Erythroblast (primary cell): ENCODE results near the gene NRXN3.
A peak's percentile ranks its signal among the peaks of the same experiment; 100 is the strongest.

ENCODE experiments used
- DNase-seq, 2 experiments: peaks; one replicate each; lab custom pipeline; 2025; lab: John Stamatoyannopoulos, UW
- GATA1 ChIP-seq: IDR thresholded peaks from 2 replicates; pipeline ENCODE4 v1.6.1; 2011; ENCODE audit warnings: low read depth, mild to moderate bottlenecking, control low read depth, low read length, moderate library complexity
- POLR2A ChIP-seq: IDR thresholded peaks from 2 replicates; pipeline ENCODE4 v1.6.1; 2011; ENCODE audit warnings: mild to moderate bottlenecking, low read length

Gene NRXN3

DNA sequence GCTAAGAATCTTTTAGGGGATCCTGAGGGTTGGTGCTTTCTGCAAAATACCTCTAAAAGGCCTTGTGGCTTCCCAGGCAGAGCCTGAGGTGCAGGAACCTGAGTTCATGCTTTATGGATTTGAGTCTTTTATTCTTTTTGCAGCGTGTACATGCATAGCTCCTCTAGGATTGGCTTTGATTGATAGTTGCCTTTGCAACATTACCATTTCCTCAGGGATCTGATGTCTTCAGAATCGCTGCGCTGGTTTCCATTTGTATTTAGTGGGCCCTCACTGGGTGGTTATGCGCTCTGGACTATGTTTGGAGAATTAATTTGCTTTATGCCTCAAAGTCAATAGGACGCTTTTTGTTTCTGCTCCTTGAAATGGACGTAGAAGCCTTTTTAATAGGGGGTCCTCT is 16.1 kb downstream of the NRXN3 start:
- TF ChIP-seq POLR2A, result no peak
- TF ChIP-seq GATA1, result no peak
- no peak for DNase-seq

DNA sequence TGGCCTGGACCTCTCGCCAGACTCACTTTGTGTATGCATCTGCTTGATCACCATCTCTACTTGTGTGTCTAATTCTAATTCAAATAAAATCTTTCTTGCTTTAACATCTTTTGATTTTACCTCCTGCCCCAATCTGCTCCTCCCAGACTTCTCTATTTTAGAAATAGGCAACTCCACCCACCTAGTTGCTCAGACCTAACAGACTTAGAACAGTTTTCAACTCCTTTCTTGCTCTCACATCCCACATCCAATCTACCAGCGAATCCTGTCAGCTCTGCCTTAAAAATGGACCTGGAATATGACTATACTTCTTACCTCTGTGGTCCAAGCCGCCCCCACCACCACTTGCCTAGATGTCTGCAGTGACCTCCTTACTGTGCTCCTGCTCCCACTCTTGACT is 18.7 kb downstream of the NRXN3 start:
- DNase-seq, result no peak

DNA sequence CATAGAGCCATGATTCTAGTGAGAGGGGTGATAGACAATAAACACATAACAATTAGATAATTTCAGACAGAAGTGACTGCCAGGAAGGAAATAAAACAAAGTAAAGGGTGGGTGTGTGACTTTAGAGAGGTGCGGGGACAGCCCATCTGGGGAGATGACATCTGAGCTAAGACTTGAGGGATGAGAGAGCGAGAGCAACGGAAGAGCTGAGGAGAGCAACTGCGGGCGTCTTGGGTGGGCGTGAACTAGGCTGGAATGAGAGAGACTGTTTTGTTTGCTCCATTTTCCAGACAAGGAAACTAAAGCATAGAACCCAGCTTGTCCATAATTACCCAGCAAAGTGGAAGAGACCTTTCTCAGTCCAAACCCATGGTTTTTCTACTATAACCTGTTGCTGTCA is 25.3 kb downstream of the NRXN3 start:
- no peak for TF ChIP-seq POLR2A
- no peak for TF ChIP-seq GATA1
- DNase-seq, result no peak

More for the DNA sequence above, 18.7 kb downstream of the NRXN3 start:
- TF ChIP-seq POLR2A (no peak), GATA1 (no peak)

DNA sequence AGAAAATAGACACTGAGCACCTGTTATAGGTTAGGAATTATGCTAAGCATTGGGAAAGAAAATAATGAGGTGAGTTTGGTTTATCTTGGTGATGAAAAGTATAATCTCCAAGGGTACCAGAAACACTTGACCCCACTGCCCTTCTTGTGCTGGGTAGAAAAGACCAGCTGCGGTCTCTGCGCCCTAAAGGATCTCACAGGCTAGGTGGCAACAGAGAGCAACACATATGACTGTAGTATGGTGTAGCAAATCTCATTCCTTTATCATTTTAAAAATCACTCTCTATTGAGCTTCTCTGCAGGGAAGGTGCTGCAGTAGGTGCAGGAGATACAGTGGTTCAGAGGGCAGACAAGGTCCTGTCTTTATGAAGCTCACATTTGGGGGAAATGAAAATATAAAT is 26.1 kb downstream of the NRXN3 start:
- DNase-seq, result no peak
- TF ChIP-seq POLR2A (no peak), GATA1 (no peak)

- no peak for DNase-seq
- no peak for TF ChIP-seq POLR2A
Measured at GRCh38 chr14:78197051-78197450, 26.9 kb downstream of the NRXN3 start.

DNA sequence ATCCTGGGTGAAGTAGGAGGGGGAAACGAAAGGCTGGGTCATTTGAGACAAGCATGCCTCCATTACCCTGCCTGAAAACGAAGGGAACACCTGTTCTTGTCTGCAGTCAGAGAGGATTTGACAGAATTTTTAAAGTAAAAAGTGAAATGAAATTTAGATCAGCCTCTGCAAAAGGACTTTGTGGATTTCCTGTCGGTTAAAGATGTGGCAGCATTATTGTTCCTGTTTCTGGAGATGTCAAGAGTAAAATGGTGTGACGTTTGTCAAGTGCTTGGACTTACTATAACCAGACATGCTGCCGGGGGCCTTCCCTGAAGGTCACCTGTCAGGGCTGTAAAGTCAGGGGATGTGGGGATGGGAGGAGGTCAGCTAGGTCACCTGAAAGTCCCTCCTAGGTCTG is 32.0 kb downstream of the NRXN3 start:
- no peak for DNase-seq
- TF ChIP-seq GATA1 (no peak), POLR2A (no peak)

DNA sequence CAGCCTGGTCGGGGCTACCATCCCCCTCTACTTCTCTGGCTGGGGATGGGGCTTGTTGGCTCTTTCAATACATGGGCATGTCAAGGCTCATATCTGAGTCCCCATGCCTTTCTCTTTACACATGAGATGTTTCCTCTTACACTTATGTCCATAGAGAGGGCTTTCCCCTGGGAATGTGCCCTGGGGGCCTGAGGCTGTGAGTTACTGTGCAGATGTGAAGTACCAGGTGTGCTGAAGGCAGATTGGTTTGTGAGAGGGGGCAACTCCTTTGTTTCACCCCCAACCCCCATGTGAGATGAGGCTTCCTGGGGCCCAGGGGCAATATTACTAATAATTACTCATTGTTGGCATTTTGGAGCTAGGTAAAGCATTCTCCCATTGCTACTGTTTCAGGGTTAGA is 32.8 kb downstream of the NRXN3 start:
- DNase-seq, result no peak
- TF ChIP-seq POLR2A (no peak), GATA1 (no peak)

- DNase-seq, result no peak
- TF ChIP-seq GATA1, result no peak
- TF ChIP-seq POLR2A, result no peak
Measured at GRCh38 chr14:78207414-78207813, 37.2 kb downstream of the NRXN3 start.

- TF ChIP-seq POLR2A (no peak), GATA1 (no peak)
- no peak for DNase-seq
Measured at GRCh38 chr14:78220273-78220672, 50.1 kb downstream of the NRXN3 start.

- TF ChIP-seq POLR2A, result no peak
- DNase-seq, result peak in 1 of 2 experiments; percentile 1
Measured at GRCh38 chr14:78222746-78223145, 52.6 kb downstream of the NRXN3 start.

DNA sequence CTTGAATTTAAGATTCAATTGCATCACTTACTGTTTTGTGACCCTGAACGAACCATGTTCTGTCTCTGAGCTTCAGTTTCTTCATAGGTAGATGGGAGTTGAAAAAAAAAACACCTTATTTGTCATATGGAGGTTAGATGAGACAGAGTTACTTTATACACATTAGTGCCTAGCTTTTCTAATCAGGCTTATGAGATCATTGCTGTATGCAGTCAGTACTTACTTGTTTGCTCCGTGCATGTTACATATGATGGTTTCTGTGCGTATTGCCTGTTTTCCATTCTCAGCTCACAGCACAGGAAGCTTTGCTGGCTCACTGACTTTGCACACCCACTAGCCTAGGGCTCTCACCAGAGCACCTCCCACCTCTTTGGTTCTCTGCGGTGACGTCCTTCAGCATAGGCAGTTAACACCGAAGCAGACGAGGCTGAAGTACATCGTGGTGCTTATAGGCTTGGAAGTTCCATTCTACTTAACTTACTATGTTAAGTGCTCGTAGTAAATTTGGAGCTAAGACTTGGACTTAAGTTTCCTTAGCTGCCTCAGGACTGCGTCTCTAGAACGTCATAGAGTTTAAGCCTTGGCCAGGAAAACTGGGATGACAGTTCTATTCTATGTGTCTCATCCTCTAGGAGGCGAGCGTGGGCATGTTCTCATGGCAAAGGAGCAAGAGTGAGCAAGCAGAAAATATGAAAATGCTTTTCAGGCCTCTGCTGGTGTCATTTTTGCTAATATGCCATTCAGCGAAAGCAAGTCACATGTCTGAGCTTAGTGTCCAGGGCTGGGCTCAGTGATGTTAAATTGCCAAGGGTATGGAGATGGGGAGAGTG is 57.3 kb downstream of the NRXN3 start:
- TF ChIP-seq POLR2A, result no peak
- no peak for TF ChIP-seq GATA1
- DNase-seq, result peak; percentile 19 to 27

DNA sequence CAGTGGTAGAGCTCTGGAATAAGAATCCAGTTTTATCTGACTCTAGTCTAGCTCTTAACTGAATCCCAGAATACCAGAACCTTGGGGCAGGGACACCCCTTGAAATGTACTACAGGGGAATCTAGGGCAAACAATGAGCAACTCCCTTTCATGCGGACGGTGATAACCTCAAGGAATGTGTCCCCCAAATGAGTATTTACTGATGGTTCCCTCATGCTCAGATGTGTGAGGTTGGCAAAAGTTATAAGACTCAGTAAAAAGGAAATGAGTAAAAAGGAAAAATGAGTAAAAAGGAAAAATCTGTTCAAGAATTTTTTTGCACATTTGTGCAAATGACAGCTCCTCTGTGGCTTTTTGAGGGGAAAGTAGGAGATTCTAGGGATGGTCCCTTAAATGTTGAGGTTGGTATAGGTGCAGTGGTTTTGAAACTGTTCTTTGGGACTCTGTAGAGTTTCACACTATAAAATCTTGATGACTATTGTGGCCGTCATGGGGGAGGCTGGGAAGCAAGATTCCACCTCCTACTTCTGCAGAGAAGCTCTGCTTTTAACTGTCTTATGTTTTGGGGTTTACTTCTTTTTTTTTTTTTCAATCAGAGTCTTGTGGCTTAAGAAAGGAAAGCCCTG is 58.6 kb downstream of the NRXN3 start:
- no peak for DNase-seq
- TF ChIP-seq GATA1, result no peak
- no peak for TF ChIP-seq POLR2A

GRCh38 chr14:78232231-78233000 is 62.2 kb downstream of the NRXN3 start:
- TF ChIP-seq GATA1 (no peak), POLR2A (no peak)
- DNase-seq, result no peak

DNA sequence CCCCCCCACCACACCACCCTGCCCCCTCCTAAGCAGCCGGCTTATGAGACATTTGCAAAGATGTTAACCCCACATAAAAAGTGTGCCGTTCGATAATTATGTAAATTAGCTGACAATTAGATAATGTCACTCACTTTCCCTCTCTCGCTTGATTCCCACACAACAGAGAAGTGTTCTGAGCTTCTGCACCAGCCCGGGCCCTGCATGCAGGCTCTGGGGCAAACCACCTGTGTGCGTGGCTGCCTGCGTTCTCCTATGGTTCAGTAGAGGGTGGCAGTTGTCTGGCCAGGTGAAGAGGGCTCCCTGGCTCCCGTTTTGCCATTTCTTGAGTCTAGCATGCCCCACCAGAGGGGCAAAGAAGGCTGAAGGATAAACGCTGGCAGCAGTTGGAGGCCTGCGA is 68.0 kb downstream of the NRXN3 start:
- TF ChIP-seq POLR2A, result no peak
- no peak for TF ChIP-seq GATA1
- DNase-seq, result no peak

- TF ChIP-seq GATA1 (no peak), POLR2A (no peak)
- no peak for DNase-seq
Measured at GRCh38 chr14:78240567-78240966, 70.4 kb downstream of the NRXN3 start.
